SU-DHL-6 (cell line): ENCODE measurements around the gene ATP8A1.

Experiments
- EZH2phosphoT487 ChIP-seq: fragments of 200-600 bp; sonication (generic), shearing (Covaris generic); conservative IDR thresholded peaks from 2 replicates; pipeline ENCODE4 v1.6.1; 2018; ENCODE audit warnings: mild to moderate bottlenecking, antibody characterized with exemption, low read length, moderate library complexity, mixed read lengths
- TF ChIP-seq, protein P1 (sequence below): fragments of 200-600 bp; sonication (generic); IDR thresholded peaks from one replicate; pipeline ENCODE4 v1.5.1; 2017; ENCODE audit warnings: antibody characterized with exemption, mild to moderate bottlenecking, low read length, moderate library complexity; ENCODE audit not compliant: insufficient read depth, poor library complexity, severe bottlenecking

GRCh38 chr4:42452823-42453222 is 204.1 kb downstream of the ATP8A1 start:
- TF ChIP-seq, protein P1, sequence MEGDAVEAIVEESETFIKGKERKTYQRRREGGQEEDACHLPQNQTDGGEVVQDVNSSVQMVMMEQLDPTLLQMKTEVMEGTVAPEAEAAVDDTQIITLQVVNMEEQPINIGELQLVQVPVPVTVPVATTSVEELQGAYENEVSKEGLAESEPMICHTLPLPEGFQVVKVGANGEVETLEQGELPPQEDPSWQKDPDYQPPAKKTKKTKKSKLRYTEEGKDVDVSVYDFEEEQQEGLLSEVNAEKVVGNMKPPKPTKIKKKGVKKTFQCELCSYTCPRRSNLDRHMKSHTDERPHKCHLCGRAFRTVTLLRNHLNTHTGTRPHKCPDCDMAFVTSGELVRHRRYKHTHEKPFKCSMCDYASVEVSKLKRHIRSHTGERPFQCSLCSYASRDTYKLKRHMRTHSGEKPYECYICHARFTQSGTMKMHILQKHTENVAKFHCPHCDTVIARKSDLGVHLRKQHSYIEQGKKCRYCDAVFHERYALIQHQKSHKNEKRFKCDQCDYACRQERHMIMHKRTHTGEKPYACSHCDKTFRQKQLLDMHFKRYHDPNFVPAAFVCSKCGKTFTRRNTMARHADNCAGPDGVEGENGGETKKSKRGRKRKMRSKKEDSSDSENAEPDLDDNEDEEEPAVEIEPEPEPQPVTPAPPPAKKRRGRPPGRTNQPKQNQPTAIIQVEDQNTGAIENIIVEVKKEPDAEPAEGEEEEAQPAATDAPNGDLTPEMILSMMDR: no peak
- no peak for TF ChIP-seq EZH2phosphoT487
